Retinal pigment epithelial cell (primary cell): Measurements from ENCODE around the gene TBCB.
"Not testable (repeated sequence)": the region's sequence is repeated elsewhere in the genome, so short reads cannot be mapped to it uniquely, and the experiment has no call there.

Experiments used
- DNase-seq: peaks from one replicate; pipeline ENCODE4 v3.0.0-alpha.2; 2010; ENCODE audit warnings: low read depth
- H3K4me3 ChIP-seq: 2 replicates; pipeline ENCODE4 v1.5.1; 2011; ENCODE audit warnings: mild to moderate bottlenecking, low read length, control low read depth, moderate library complexity
- CTCF ChIP-seq: conservative IDR thresholded peaks from 2 replicates; pipeline ENCODE4 v1.5.1; 2011; ENCODE audit warnings: low read depth, low read length, control low read depth, inconsistent platforms

Gene TBCB, protein sequence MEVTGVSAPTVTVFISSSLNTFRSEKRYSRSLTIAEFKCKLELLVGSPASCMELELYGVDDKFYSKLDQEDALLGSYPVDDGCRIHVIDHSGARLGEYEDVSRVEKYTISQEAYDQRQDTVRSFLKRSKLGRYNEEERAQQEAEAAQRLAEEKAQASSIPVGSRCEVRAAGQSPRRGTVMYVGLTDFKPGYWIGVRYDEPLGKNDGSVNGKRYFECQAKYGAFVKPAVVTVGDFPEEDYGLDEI

DNA sequence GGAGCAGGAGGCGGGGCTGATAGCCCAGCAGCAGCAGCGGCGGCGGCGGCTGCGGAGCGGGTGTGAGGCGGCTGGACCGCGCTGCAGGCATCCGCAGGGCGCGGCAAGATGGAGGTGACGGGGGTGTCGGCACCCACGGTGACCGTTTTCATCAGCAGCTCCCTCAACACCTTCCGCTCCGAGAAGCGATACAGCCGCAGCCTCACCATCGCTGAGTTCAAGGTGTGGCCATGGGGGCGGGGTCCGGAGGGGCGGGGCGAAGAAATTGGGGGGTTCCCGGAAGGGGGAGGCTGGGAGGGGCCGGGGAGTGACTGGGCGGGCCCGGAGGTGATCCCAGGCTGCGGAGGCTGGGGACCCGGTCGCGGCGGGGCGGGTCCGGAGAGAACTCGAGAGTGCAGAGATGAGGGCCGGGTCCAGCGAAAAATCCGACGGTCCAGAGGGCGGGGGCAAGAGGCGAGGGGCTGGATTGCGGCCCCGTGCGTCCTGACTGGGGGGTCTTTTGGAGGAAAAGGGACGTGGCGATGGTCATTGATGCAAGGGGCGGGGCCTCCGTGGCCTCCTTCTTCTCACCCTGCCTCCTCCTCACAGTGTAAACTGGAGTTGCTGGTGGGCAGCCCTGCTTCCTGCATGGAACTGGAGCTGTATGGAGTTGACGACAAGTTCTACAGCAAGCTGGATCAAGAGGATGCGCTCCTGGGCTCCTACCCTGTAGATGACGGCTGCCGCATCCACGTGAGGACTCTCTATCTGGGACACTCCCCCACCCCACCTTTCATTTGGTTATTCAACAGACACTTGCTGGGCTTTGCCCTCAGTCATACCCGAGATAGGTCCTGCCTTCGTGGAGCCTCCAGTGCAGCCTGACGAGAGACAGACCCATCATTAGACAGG lies at the start of gene TBCB:
Gene TBCB, plus strand, starts transcription at position 16 of the 891 bp plus-strand sequence. Its CDS starts 93 bp downstream, at position 109.
- H3K4me3 ChIP-seq = peak within 1 kb of the TSS; percentile 93
- no peak for DNase-seq
- no peak for TF ChIP-seq CTCF

DNA sequence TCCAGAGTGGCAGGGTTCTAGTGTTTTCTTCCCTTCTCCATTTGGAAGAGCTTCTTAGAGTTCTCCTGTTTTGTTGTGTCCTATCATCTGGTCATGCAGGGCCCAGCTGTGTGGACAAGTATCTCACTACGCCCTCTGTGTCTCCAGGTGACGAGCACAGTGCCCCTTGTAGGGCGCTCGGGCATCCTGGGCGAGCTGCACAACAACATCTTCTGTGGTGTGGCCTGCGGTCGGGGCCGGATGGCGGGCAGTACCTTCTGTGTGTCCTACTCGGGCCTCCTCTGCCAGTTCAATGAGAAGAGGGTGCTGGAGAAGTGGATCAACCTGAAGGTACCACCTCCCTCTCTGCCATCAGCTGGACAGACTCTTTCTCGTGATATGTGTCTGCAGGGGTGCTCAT lies 47.6 kb upstream of the TBCB start:
- DNase-seq = no peak
- no peak overlapping the region for H3K4me3 ChIP-seq
- no peak for TF ChIP-seq CTCF

GRCh38 chr19:36068810-36069499 lies 46.3 kb upstream of the TBCB start:
- H3K4me3 ChIP-seq, DNase-seq: not testable (repeated sequence)

DNA sequence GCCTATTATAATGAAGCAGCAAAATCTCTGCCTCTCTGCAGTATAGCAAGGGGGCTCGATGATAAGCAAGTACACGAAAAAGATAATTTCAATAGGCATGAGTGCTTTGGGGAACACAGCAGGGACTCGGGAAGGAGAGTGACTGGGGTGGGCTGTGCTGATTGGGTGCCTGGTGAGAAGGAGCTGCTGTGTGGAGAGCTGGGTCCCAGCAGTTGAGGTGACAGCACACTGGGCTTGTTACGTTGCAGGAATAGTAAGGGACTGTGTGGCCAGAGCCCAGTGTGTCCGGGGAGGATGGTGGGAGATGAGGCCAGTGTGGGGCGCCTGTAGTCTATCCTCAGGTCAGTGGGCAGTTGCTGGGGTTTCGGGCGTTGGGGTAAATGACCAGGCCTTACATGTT lies 43.2 kb upstream of the TBCB start:
- H3K4me3 ChIP-seq = no peak overlapping the region
- no peak for TF ChIP-seq CTCF
- DNase-seq = no peak

DNA sequence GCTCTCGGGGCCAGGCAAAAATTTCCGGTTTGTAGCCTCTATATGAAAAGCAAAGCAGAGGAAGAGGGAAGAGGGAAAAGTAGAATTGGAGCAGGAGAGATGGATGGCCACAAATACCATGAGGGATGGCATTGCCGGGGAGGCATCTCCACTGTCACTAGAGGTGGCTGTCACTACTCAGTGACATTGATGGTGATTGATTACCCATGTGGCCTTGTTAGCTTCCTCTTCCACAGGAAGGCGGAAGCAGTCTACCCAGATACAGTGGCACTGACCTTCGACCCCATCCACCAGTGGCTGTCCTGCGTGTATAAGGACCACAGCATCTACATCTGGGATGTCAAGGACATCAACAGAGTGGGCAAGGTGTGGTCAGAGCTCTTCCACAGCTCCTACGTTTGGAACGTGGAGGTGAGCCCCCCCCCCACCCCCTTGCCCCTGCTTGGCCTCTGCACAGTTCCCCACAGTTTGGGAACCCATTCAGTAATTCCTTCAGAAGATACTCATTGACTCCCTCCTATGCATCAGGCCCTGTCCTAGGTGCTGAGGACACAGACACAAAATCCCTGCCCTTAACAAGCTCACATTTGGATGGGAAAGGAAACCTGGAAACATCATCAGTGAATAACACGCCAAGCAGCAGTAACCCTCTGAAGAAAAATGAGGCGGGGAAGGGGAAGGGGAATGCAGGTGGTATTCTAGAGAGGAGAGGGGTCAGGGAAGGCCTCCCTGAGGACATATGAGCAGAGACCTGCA lies 42.0 kb upstream of the TBCB start:
- no peak overlapping the region for H3K4me3 ChIP-seq
- no peak for DNase-seq
- no peak for TF ChIP-seq CTCF

DNA sequence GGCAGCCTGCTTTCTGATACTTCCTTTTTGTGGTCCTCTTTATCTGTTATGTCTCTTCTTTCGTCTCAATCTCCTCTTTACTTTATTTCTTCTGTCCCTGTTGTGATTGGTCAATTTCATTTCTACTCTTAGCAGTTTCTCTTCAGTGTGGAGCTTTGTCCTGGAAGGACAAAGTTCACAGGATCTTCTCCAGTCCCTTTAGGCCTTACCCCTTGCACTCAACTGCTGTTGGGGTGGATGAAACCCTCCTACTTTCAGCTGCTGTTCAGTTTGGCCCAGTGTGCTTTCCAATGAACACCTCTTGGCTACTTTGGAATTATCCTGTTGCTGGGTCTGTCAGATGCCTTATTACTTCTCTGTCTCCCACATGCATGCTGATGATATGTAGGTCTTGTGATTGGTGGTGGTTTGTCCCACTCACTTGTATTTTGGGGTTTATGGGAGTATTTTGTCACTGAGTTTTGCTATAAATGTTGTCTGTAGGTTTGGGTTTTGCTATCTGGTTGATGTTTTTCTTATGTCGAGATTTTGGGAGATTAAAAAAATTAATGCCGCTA lies 35.8 kb upstream of the TBCB start:
- H3K4me3 ChIP-seq = no peak overlapping the region
- DNase-seq = no peak
- TF ChIP-seq CTCF = no peak
